Skeletal muscle tissue (tissue), 4 donors: ENCODE measurements around the gene MSH2. TPM values are rescaled to one million over a fixed set of nuclear protein-coding genes. Genes with fewer than 3 reads are reported as not detected.

Experiments
- H3K27ac ChIP-seq: one replicate; pipeline ENCODE4 v1.7.0; 2013; ENCODE audit warnings: mild to moderate bottlenecking, low read depth, low read length, inconsistent platforms
- H3K27me3 ChIP-seq, 3 donors: one replicate each; pipeline ENCODE4 v1.7.0; 2013; ENCODE audit warnings: low read length in 3 of 3; ENCODE audit not compliant: control insufficient read depth in 3 of 3, insufficient read depth in 3 of 3
- H3K36me3 ChIP-seq, 3 donors: one replicate each; pipeline ENCODE4 v1.7.0; 2013; ENCODE audit warnings: low read length in 3 of 3; ENCODE audit not compliant: control insufficient read depth in 3 of 3, insufficient read depth in 3 of 3
- H3K4me1 ChIP-seq, 3 donors: one replicate each; pipeline ENCODE4 v1.7.0; 2013; ENCODE audit warnings: low read length in 3 of 3, mild to moderate bottlenecking in 3 of 3; ENCODE audit not compliant: control insufficient read depth in 3 of 3, insufficient read depth in 3 of 3
- H3K4me3 ChIP-seq, 3 donors: one replicate each; pipeline ENCODE4 v1.7.0; 2013; ENCODE audit warnings: low read length in 3 of 3
- H3K9ac ChIP-seq, 3 donors: one replicate each; pipeline ENCODE4 v1.7.0; 2013; ENCODE audit warnings: low read length in 3 of 3, mild to moderate bottlenecking in 3 of 3, moderate library complexity in 2 of 3, low read depth in 1 of 3
- H3K9me3 ChIP-seq, 3 donors: one replicate each; pipeline ENCODE4 v1.7.0; 2013; ENCODE audit warnings: low read length in 3 of 3; ENCODE audit not compliant: control insufficient read depth in 3 of 3
- total RNA-seq: library from RNA; depleted of rRNA; stranded (reverse); fragments of >200 nt; gene quantifications from one replicate; pipeline ENCODE4 v1.2.3, GENCODE V29; 2014
- donor health status: Osteomylitis.

The MSH2 gene
- total RNA-seq, 1 donor from 2014 or later, result 24.0 TPM

DNA sequence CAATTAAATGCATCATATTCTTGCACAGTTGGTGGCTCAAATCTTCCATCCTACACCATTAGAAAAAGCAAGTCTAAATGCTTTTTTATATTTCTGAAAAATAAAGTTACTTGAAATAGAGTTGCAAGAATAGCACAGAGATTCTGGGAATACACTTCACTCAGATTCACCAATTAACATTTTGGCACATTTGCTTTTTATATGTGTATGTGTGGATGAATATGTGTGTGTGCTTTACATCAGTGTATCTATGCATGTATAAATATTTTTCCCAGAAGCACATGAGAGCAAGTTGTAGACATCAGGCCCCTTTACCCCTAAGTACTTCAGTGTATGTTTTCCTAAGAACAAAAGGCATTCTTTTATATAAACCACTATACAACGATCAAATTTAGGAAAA lies 27.6 kb upstream of the MSH2 start:
- H3K4me1 ChIP-seq, result no peaks in the 10 kb centered on the region
- no peaks in the 10 kb centered on the region for H3K9me3 ChIP-seq
- H3K27me3 ChIP-seq, result peaks cover 3 to 7% (median 7%) of the 10 kb centered on the region in 3 donors
- no peak overlapping the region for H3K9ac ChIP-seq
- H3K36me3 ChIP-seq, result no peaks in the 10 kb centered on the region
- no peak overlapping the region for H3K27ac ChIP-seq
- no peak overlapping the region for H3K4me3 ChIP-seq

DNA sequence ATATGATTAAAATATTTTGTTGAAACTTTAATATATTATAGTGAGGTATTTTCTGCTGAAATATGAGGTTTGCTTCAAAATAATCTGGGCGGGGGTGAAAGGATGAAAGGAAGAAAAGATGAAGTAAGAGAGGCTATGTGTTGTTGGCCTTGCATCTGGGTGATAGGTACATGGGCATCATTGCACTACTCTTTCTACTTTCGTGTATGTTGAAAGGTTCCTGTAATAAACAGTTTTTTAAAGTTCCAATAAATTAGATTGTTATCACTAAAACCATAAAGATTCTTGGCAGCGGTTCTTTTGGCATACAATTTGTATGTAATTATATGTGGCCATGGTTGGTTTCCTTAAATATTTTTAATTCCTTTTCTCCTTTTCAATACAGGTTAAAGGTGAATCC lies 23.6 kb upstream of the MSH2 start:
- Histone ChIP-seq H3K4me3 (no peak overlapping the region), H3K9ac (no peak overlapping the region), H3K4me1 (no peaks in the 10 kb centered on the region), H3K9me3 (no peaks in the 10 kb centered on the region), H3K27ac (no peak overlapping the region), H3K27me3 (no peaks in the 10 kb centered on the region), H3K36me3 (no peaks in the 10 kb centered on the region)

DNA sequence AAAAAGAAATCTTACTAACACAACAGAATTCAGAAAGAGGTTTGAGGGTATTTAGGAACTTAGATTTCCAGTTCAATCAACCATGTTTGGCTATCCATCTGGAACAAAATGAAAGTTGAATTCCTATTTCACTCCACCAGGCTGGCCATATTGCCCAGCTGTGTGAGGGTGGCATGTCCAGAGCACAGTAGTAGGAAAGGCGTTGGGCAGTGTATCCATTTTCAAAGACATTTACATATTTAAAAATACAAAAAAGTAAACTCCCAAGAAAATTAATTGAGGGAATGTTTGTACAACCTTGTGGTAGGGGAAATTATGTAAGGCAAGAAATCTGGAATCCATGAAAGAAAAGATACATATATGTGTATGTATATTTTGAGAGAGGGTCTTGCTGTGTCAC lies 21.5 kb upstream of the MSH2 start:
- Histone ChIP-seq H3K4me1 (no peaks in the 10 kb centered on the region), H3K4me3 (no peak overlapping the region), H3K27me3 (no peaks in the 10 kb centered on the region), H3K27ac (no peak overlapping the region), H3K9me3 (no peaks in the 10 kb centered on the region), H3K9ac (no peak overlapping the region), H3K36me3 (no peaks in the 10 kb centered on the region)

DNA sequence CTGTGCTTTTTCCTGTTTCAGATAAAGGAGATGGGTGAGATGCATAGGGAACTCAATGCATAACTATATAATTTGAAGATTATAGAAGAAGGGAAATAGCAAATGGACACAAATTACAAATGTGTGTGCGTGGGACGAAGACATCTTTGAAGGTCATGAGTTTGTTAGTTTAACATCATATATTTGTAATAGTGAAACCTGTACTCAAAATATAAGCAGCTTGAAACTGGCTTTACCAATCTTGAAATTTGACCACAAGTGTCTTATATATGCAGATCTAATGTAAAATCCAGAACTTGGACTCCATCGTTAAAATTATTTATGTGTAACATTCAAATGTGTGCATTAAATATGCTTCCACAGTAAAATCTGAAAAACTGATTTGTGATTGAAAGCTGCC lies 16.4 kb upstream of the MSH2 start:
- Histone ChIP-seq H3K9me3 (no peaks in the 10 kb centered on the region), H3K9ac (no peak overlapping the region), H3K27ac (no peak overlapping the region), H3K4me3 (no peak overlapping the region), H3K27me3 (no peaks in the 10 kb centered on the region), H3K36me3 (no peaks in the 10 kb centered on the region), H3K4me1 (no peaks in the 10 kb centered on the region)

DNA sequence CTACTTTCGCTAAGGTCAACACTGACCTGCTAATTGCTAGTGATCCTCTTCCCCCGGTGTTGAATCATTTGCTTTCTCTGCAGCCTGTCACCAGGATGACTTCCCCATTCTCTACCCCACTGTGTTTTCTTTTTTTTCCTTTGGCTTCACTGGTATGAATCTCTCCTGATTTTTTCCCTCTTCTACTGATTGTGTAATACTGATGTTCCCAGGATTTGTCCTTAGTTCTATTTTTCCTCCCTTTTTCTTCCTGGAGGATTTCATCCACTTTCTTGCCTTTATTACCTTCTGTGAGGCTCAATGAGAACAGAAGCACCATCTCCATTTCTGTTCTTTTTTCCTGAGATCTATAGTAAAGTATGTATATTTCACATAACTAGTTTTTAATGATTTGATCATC lies 14.1 kb upstream of the MSH2 start:
- no peak overlapping the region for H3K4me3 ChIP-seq
- no peaks in the 10 kb centered on the region for H3K27me3 ChIP-seq
- no peaks in the 10 kb centered on the region for H3K36me3 ChIP-seq
- H3K27ac ChIP-seq, result no peak overlapping the region
- no peaks in the 10 kb centered on the region for H3K4me1 ChIP-seq
- no peaks in the 10 kb centered on the region for H3K9me3 ChIP-seq
- no peak overlapping the region for H3K9ac ChIP-seq

DNA sequence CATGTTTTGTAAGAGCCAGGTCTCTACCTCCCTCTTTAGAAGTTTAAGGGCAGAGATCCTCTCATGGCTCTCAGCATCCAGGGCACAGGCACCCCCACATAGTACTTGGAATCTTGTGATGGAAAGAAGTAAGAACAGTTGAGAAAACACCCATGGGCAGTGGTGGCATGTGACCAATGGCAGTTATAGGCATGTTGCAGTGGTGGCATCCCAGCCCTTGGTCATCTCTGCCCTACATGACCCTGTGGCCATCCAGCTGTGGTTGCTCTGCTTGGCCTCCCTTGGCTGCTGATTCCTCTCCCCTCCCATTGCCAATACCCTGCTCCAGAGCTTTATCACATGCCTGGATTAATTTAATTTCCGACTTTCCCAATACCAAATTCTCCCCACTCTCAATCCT lies 13.3 kb upstream of the MSH2 start:
- no peaks in the 10 kb centered on the region for H3K36me3 ChIP-seq
- no peak overlapping the region for H3K4me3 ChIP-seq
- H3K27me3 ChIP-seq, result no peaks in the 10 kb centered on the region
- H3K27ac ChIP-seq, result no peak overlapping the region
- H3K4me1 ChIP-seq, result no peaks in the 10 kb centered on the region
- no peak overlapping the region for H3K9ac ChIP-seq
- no peaks in the 10 kb centered on the region for H3K9me3 ChIP-seq

DNA sequence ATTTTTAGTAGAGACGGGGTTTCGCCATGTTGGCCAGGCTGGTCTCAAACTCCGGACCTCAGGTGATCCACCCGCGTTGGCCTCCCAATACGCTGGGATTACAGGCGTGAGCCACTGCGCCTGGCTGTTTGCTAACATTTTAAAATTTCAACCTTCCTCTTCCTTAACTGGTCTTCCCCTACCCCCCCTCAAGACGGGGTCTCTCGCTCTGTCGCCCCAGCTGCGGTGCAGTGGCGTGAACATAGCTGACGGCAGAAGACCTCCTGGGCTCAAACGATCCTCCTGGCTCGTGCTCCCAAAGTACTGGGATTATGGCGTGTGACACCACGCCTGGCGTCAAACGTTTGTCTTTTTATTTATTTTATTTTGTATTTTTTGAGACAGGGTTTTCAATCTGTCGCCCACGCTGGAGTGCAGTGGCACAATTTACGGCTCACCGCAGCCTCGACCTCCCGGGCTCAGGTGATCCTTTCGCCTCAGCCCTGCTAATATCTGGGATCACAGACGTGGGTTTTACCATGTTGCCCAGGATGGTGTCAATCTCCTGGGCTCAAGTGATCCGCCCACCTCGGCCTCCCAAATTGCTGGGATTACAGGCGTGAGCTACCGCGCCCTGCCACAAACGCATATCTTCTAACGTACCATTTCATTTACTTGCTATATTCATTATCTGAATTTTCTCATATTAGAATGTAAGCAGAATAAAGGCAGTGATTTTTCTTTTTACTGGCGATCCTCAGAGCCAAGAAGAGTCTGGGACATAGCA lies 984 bp upstream of the MSH2 start:
- Histone ChIP-seq H3K36me3 (no peaks in the 10 kb centered on the region), H3K27me3 (no peaks in the 10 kb centered on the region), H3K4me1 (peaks cover 11 to 13% (median 13%) of the 10 kb centered on the region in 3 donors), H3K4me3 (peak overlapping the region; percentile 96), H3K9ac (peak overlapping the region; percentile 0 to 86 (median 85)), H3K27ac (no peak overlapping the region), H3K9me3 (no peaks in the 10 kb centered on the region)

DNA sequence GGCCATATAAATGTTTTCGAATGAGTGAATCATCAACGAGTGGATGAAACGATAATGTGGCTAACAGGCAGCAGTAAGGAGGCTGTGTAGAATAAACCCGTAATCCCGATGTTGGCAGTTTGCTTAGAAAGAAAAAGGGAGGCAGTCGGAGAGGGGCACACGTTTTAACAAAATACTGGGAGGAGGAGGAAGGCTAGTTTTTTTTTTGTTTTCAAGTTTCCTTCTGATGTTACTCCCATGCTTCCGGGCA lies 476 bp upstream of the MSH2 start:
- no peaks in the 10 kb centered on the region for H3K9me3 ChIP-seq
- H3K9ac ChIP-seq, result peak overlapping the region; percentile 0 to 86 (median 85)
- peaks cover 11 to 13% (median 13%) of the 10 kb centered on the region in 3 donors for H3K4me1 ChIP-seq
- H3K36me3 ChIP-seq, result no peaks in the 10 kb centered on the region
- no peaks in the 10 kb centered on the region for H3K27me3 ChIP-seq
- H3K27ac ChIP-seq, result no peak overlapping the region
- peak overlapping the region; percentile 96 for H3K4me3 ChIP-seq

DNA sequence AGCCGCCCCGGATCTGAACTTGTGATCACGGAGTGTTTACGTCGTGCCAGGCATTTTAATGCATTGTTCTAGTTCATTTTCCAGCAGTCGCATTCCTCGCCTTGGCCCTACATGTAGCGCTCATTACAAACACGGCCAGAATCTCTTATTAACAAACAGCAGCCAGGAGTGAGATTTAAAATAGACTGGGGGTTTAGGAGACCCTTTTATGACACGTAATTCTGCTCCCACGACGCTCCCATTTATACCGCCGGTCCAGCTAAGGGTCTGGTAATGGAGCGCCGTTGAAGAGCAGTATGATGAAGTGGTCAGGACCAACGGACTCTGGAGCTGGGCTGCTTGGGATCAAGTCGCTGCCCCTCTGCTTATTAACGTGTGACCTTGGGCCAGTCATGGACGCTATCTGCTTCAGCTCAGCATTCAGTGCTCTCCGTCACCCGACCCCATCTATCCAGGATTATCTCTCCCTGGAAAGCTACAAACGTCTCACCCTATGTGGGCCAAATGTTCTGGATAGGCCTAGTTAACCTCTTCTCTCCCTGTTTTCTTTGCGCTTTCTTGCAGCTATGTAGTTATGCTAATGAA lies 745 bp downstream of the MSH2 start:
- Histone ChIP-seq H3K4me1 (peaks cover 11 to 13% (median 13%) of the 10 kb centered on the region in 3 donors), H3K27ac (no peak overlapping the region), H3K27me3 (no peaks in the 10 kb centered on the region), H3K4me3 (peak overlapping the region; percentile 96), H3K36me3 (no peaks in the 10 kb centered on the region), H3K9me3 (no peaks in the 10 kb centered on the region), H3K9ac (peak overlapping the region; percentile 77 to 86 (median 85))

DNA sequence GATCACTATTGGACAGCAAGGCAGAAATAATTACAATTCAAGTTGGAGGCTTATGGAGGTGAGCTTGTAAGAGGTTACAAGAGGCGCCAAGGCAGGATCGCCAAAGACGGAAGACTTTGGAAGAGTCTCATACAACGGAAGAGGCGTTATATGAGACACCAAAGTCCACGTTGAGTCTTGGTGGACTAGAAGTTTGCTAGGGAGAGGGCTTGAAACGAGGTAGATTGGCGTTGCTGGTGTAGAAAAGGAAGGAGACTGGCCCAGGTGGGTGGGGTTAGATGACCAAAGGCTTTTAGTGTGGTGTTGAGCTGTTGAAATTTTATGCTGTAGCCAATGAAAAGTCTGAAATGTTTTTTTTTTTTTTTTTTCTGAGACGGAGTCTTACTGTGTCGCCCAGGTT lies 1.4 kb downstream of the MSH2 start:
- Histone ChIP-seq H3K9ac (no peak overlapping the region), H3K4me3 (peak overlapping the region in 1 of 3 donors; percentile 96), H3K27me3 (no peaks in the 10 kb centered on the region), H3K4me1 (peaks cover 11 to 13% (median 13%) of the 10 kb centered on the region in 3 donors), H3K36me3 (no peaks in the 10 kb centered on the region), H3K27ac (no peak overlapping the region), H3K9me3 (no peaks in the 10 kb centered on the region)
